ENCODE measurements around the gene ABHD17A.
"Not testable (repeated sequence)": the region's sequence is repeated elsewhere in the genome, so short reads cannot be mapped to it uniquely, and the experiment has no call there.

The ABHD17A gene

DNA sequence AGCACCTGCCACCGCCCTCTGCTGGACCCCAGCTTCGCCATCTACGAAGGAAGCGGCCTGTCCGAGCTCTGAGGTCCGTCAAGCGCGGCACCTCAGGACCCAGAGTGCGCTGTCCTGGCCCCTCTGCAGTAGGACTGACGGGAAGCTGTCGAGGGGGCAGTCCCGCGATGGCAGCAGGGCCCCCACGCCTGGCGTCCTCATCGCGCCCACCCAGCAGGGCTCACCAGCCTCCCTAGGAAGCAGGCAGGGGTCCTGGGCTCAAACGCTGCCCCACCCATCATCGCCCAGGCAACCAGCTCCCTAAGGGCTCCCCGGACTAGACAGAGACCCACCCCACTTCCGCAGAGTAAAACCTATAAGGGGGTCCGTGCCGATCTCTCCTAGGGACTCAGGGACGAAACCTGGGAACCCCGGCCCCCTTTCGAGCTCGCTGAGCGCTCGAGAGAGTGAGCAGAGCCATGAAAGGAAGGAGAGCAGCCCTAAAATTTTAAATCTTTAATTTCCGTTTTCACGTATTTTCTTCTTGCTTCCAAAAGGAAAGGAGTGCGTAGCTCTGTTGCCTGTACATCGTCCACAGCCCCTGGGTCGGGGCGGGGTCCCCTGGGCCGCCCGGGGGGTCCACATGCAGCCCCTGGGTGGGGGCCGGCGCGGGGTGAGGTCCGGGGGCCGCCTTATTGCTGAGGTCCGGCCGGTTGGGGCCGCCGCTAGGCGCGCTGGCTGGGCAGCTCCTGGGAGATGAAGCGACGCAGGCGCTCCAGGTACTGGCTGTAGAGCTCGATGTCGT lies 8.6 kb downstream of the ABHD17A start:
- not testable (repeated sequence) for DNase-seq (ENCODE audit: extremely low spot score)

DNA sequence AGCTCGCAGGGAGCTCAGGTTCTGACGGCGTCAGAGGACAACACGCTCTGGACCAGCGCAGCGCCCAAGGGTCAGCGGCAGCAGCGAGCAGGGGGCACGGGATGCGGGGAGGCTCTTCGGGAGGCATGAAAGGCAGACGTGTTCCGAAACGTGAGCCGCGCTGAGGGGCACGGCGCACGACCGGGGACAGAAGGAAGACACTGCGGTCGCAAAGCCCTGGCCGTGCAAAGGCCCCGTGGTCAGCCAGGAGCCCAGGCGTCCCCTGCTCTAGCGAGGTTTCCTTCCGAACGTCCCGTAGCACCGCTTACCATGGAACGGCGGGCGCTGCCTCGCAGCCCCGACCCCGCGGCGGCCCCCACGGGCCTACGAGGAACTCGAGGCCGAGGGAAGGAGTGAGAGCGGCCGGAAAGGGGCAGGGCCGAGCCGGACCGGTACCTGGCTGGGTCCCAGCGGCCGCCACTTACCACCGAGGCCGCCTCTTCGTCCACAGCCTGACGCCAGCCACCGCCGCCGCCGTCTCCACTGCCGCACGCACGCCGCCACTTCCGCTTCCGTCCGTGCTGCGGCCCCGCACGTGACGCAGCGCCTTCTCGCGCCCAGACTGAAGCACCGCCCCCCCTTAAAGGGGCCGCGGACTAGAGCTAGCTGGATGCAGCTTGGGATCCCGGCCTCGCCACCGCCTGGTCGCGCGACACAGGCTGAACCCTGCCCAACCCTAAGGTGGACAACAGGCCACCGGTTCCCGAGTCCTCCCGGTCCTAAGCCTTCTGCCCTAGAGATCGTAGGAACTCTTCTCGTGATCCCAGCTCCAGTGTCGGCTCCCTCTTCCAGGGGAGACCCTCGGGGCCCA lies 9.4 kb downstream of the ABHD17A start:
- POLR2A ChIA-PET, result interaction anchor here (0.7 to 1.4 kb wide), 4 partner anchors 11 to 36 kb away, joined by 3 to 7 read pairs (median 4); no protein-coding TSS in a partner anchor
- DNase-seq (ENCODE audit: extremely low spot score), result peak; percentile 91
- CTCF ChIA-PET, result interaction anchor here (0.8 to 3.7 kb wide), 10 partner anchors 9 to 23 kb away, joined by 3 to 23 read pairs (median 5); partner anchors contain the start of gene ABHD17A
- TF ChIP-seq, protein P1, sequence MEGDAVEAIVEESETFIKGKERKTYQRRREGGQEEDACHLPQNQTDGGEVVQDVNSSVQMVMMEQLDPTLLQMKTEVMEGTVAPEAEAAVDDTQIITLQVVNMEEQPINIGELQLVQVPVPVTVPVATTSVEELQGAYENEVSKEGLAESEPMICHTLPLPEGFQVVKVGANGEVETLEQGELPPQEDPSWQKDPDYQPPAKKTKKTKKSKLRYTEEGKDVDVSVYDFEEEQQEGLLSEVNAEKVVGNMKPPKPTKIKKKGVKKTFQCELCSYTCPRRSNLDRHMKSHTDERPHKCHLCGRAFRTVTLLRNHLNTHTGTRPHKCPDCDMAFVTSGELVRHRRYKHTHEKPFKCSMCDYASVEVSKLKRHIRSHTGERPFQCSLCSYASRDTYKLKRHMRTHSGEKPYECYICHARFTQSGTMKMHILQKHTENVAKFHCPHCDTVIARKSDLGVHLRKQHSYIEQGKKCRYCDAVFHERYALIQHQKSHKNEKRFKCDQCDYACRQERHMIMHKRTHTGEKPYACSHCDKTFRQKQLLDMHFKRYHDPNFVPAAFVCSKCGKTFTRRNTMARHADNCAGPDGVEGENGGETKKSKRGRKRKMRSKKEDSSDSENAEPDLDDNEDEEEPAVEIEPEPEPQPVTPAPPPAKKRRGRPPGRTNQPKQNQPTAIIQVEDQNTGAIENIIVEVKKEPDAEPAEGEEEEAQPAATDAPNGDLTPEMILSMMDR (IDR thresholded peaks at IDR 0.05; ENCODE audit: control extremely low read depth, extremely low read depth, low read depth, missing control alignments), result no peak

More for the DNA sequence above, 8.6 kb downstream of the ABHD17A start:
- CTCF ChIA-PET, result interaction anchor here (1.0 to 3.7 kb wide), 6 partner anchors 8 to 21 kb away, joined by 3 to 23 read pairs (median 8); partner anchors contain the start of gene ABHD17A
- POLR2A ChIA-PET, result interaction anchor here (0.7 to 1.4 kb wide), 3 partner anchors 12 to 36 kb away, joined by 3 to 7 read pairs (median 4); no protein-coding TSS in a partner anchor
- TF ChIP-seq, protein P1 (IDR thresholded peaks at IDR 0.05; ENCODE audit: control extremely low read depth, extremely low read depth, low read depth, missing control alignments), result peak; percentile 31

DNA sequence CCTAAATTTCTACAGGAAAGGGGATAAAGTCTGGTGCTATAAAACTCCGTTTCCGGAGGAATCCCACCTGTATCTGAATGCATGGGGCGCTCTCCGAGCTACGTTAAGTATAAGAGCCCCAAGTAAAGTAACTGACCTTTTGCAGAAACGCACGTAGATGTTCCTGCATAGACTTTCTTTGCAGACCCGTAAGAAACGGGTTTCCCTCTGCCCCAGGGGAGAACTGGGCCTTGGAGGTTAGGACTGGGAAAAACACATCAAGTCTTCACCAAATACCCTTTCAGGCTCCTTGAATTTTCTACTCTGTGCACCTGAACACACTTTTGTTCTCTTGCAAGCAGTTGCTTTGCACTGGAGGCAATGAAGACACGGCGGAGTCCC lies 10.0 kb downstream of the ABHD17A start:
- not testable (repeated sequence) for DNase-seq (ENCODE audit: extremely low spot score)
- ChIA-PET CTCF (interaction anchor here (0.6 to 3.7 kb wide), 7 partner anchors 9 to 177 kb away, joined by 3 to 23 read pairs (median 4); no protein-coding TSS in a partner anchor), POLR2A (interaction anchor here (0.8 to 0.9 kb wide), 2 partner anchors 11 to 23 kb away, joined by 3 to 5 read pairs; no protein-coding TSS in a partner anchor)

DNA sequence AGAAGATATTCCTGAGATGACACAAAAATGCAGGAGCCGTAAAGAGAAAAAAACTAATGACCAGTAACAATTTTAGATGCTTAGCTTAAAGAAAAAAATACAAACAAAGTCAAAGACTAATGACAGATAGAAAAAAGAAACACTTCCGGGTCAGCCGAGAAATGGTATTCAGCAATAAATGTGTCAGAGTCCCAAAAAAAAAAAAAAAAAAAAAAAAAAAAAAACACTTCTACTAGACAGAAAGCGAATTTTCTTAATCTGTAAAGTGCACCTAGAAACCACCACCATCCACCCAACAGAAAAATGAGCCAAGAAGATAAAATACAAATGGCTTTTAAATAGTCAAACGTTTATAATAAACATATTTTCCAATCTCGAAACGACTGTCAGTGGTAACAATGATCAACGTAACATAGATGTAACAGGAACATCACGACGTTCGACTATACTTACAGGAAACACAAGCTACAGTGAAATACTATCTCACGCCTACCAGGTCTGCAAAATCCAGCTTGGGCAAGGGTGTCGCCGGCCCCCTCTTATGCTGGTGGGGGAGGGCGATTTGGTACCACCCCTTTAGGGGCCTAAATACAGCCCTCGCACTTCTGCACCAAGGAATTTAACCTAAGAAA lies 10.6 kb downstream of the ABHD17A start:
- TF ChIP-seq, protein P1 (IDR thresholded peaks at IDR 0.05; ENCODE audit: control extremely low read depth, extremely low read depth, low read depth, missing control alignments), result no peak
- ChIA-PET POLR2A (interaction anchor here (0.7 to 0.9 kb wide), 3 partner anchors 10 to 98 kb away, joined by 3 to 5 read pairs (median 3); no protein-coding TSS in a partner anchor), CTCF (interaction anchor here (0.6 to 3.7 kb wide), 7 partner anchors 9 to 177 kb away, joined by 3 to 23 read pairs (median 4); no protein-coding TSS in a partner anchor)
- DNase-seq (ENCODE audit: extremely low spot score), result no peak

DNA sequence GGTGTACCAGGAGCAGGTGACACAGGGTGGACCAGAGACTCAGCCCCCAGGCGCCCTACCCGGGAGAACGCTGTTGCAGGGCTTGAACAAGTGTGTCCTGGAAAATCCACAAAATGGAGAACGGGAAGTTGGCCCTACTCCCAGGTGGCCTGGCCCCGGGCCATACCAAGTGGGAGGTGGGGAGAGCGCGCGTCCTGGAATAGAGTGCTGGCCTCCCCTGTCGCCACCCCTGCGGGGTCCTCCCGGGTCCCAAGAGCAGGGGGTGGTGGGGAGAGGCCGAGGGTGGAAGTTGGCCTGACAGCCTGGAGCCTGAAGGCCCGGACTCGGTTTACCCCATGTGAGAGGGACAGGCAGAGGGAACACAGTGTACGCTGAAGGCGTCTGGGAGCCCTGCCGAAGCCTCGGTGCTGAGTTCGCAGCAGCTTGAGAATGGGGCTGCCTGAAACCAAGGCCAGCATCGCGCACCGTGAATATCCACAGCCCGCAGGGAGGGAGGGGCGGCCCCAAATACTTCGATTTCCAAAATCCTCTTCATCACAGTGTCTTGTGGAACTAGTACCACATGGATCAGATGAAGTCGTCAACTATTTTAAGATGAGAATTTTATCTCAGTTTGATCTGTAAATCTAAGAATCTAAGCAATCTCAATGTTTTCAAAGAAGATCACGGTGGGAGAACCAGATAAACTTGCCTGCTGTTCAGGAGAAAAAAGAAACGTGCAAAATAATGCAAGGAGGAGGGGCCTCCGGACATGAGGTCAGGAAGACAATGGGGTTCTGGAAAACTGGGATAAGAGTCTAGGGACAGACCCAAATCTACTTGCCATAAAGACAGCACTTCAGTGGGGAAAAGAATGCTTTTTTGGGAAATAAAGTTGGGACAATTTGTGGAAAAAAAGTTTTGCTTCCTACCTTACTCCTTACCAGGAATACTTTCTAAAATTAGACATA lies 11.5 kb downstream of the ABHD17A start:
- no peak for DNase-seq (ENCODE audit: extremely low spot score)
- POLR2A ChIA-PET, result interaction anchor here (0.7 kb wide), 1 partner anchor 97 kb away, joined by 3 read pairs; no protein-coding TSS in a partner anchor
- TF ChIP-seq, protein P1 (IDR thresholded peaks at IDR 0.05; ENCODE audit: control extremely low read depth, extremely low read depth, low read depth, missing control alignments), result no peak
- CTCF ChIA-PET, result interaction anchor here (3.7 kb wide), 1 partner anchor 9 kb away, joined by 23 read pairs; no protein-coding TSS in a partner anchor

Measured in GM10248 (cell line).